PC-3 (cell line): ENCODE data around the gene FRA10AC1. TPM values are rescaled to one million over a fixed set of nuclear protein-coding genes. Genes with fewer than 3 reads are reported as not detected.
"Not testable (repeated sequence)": the region's sequence is repeated elsewhere in the genome, so short reads cannot be mapped to it uniquely, and the experiment has no call there.

Experiments
- ATAC-seq: fragments of 200-7000 bp; cut with Tn5 transposase; 2 replicates; pipeline ENCODE4 v1.9.1; 2020; ENCODE audit warnings: mild to moderate bottlenecking, moderate library complexity
- BruUV-seq: library from RNA; stranded (reverse); fragments of 400-500 nt; replicated peaks from 2 replicates; lab custom pipeline; 2021; lab: Mats Ljungman, UMichigan
- CTCF ChIA-PET: fragments of 300-600 bp; sonication (Branson Sonifier 250); formaldehyde crosslinking; loops from one replicate; lab custom pipeline; 2022; ENCODE audit warnings: antibody characterized with exemption; lab: Charles Lee
- POLR2A ChIA-PET: fragments of 300-600 bp; sonication (Branson Sonifier 250); formaldehyde crosslinking; loops from one replicate; lab custom pipeline; 2022; ENCODE audit warnings: antibody characterized with exemption; ENCODE audit not compliant: unreplicated experiment; lab: Charles Lee
- DNase-seq: peaks from one replicate; pipeline ENCODE4 v3.0.0-alpha.2; 2015
- H2AFZ ChIP-seq: fragments of 300-600 bp; sonication (generic); 2 replicates; pipeline ENCODE4 v1.6.0; 2016; ENCODE audit warnings: antibody characterized with exemption, low read length
- H3F3A ChIP-seq: fragments of 300-600 bp; sonication (generic); one replicate; pipeline ENCODE4 v1.6.0; 2017; ENCODE audit warnings: antibody characterized with exemption, low read length, control low read depth, mild to moderate bottlenecking; ENCODE audit not compliant: unreplicated experiment
- H3K27ac ChIP-seq: fragments of 300-600 bp; sonication (generic); 2 replicates; pipeline ENCODE4 v1.5.1; 2016; ENCODE audit warnings: mild to moderate bottlenecking, low read length
- H3K27me3 ChIP-seq: fragments of 300-600 bp; sonication (generic); 2 replicates; pipeline ENCODE4 v1.6.1; 2016; ENCODE audit warnings: low read length, mixed read lengths
- H3K36me3 ChIP-seq: fragments of 300-600 bp; sonication (generic); 2 replicates; pipeline ENCODE4 v1.6.1; 2016; ENCODE audit warnings: low read depth, mixed run types, low read length, mixed read lengths
- H3K4me1 ChIP-seq: fragments of 300-600 bp; sonication (generic); 2 replicates; pipeline ENCODE4 v1.5.1; 2016; ENCODE audit warnings: low read length; ENCODE audit not compliant: insufficient read depth
- H3K4me2 ChIP-seq: fragments of 300-600 bp; sonication (generic); 2 replicates; pipeline ENCODE4 v1.6.0; 2016; ENCODE audit warnings: low read length
- H3K4me3 ChIP-seq: fragments of 300-600 bp; sonication (generic); 2 replicates; pipeline ENCODE4 v1.5.1; 2016; ENCODE audit warnings: mild to moderate bottlenecking, low read length, mixed read lengths
- H3K79me2 ChIP-seq: fragments of 300-600 bp; sonication (generic); 2 replicates; pipeline ENCODE4 v1.6.1; 2017; ENCODE audit warnings: low read length, mixed read lengths
- H3K9ac ChIP-seq: fragments of 300-600 bp; sonication (generic); 2 replicates; pipeline ENCODE4 v1.6.0; 2016; ENCODE audit warnings: mild to moderate bottlenecking, low read length
- H3K9me2 ChIP-seq: fragments of 300-600 bp; sonication (generic); replicated peaks from 2 replicates; pipeline ENCODE4 v1.6.1; 2016; ENCODE audit warnings: mixed run types, low read length, mixed read lengths
- H3K9me3 ChIP-seq: fragments of 300-600 bp; sonication (generic); 2 replicates; pipeline ENCODE4 v1.6.1; 2016; ENCODE audit warnings: low read length, mixed read lengths
- H4K20me1 ChIP-seq: fragments of 300-600 bp; sonication (generic); 2 replicates; pipeline ENCODE4 v1.6.1; 2016; ENCODE audit warnings: low read length, mixed read lengths
- CTCF ChIP-seq: fragments of 300-600 bp; sonication (generic); conservative IDR thresholded peaks from 2 replicates; pipeline ENCODE4 v1.5.1; 2017; ENCODE audit warnings: antibody characterized with exemption, low read depth, mild to moderate bottlenecking, low read length
- EZH2 ChIP-seq: fragments of 300-600 bp; sonication (generic); IDR thresholded peaks from one replicate; pipeline ENCODE4 v1.6.1; 2017; ENCODE audit warnings: antibody characterized with exemption, mild to moderate bottlenecking, low read length; ENCODE audit not compliant: unreplicated experiment
- EZH2phosphoT487 ChIP-seq: fragments of 300-600 bp; sonication (generic); IDR thresholded peaks from 2 replicates; pipeline ENCODE4 v1.6.1; 2018; ENCODE audit warnings: mild to moderate bottlenecking, antibody characterized with exemption, low read length, borderline replicate concordance
- intact Hi-C: fragments of 100-400 bp; cut with micrococcal nuclease; formaldehyde crosslinking; loops from 2 replicates; pipeline ENCODE4 v1.9.0; 2023
- total RNA-seq: library from RNA; depleted of rRNA; stranded (reverse); fragments of >200 nt; gene quantifications from 2 replicates; pipeline ENCODE4 v1.2.3, GENCODE V29; 2014

Gene FRA10AC1
- total RNA-seq, 1 experiment from 2014 or later = 3.8 TPM

GRCh38 chr10:93703066-93703465 lies 674 bp upstream of the FRA10AC1 start:
- ATAC-seq (peak; percentile 27), DNase-seq (no peak)
- H3K9ac ChIP-seq = peak overlapping the region; percentile 81
- no peaks in the 10 kb centered on the region for H3K27me3 ChIP-seq
- H4K20me1 ChIP-seq = no peaks in the 10 kb centered on the region
- H3K9me2 ChIP-seq = no peaks in the 10 kb centered on the region
- H2AFZ ChIP-seq = peak overlapping the region; percentile 99
- peak overlapping the region; percentile 6; the same call in 1 of the 2 replicates for H3K27ac ChIP-seq
- ChIA-PET CTCF (interaction anchor here (0.6 to 1.2 kb wide), 3 partner anchors 42 to 113 kb away, joined by 3 to 8 read pairs (median 3); no protein-coding TSS in a partner anchor), POLR2A (interaction anchor here (1.5 kb wide), 1 partner anchor 113 kb away, joined by 12 read pairs; no protein-coding TSS in a partner anchor)
- TF ChIP-seq EZH2phosphoT487 (no peak), EZH2 (no peak), CTCF (no peak)
- BruUV-seq = TSS peak; percentile 65
- no peaks in the 10 kb centered on the region for H3K36me3 ChIP-seq
- H3F3A ChIP-seq = peaks cover 1% of the 10 kb centered on the region
- no peaks in the 10 kb centered on the region for H3K9me3 ChIP-seq
- intact Hi-C loops = no loop called here
- H3K4me1 ChIP-seq = peaks cover 6% of the 10 kb centered on the region; the same call in 1 of the 2 replicates
- H3K79me2 ChIP-seq = peaks cover 8% of the 10 kb centered on the region; the same call in 1 of the 2 replicates
- H3K4me3 ChIP-seq = peak overlapping the region; percentile 76
- H3K4me2 ChIP-seq = peak overlapping the region; percentile 98

GRCh38 chr10:93701866-93702209 lies 554 bp downstream of the FRA10AC1 start:
- ChIA-PET POLR2A (interaction anchor here (0.6 kb wide), 1 partner anchor 648 kb away, joined by 10 read pairs; no protein-coding TSS in a partner anchor), CTCF (interaction anchor here (1.2 kb wide), 1 partner anchor 114 kb away, joined by 8 read pairs; no protein-coding TSS in a partner anchor)
- Histone ChIP-seq H4K20me1 (no peaks in the 10 kb centered on the region), H3K4me3 (peak overlapping the region; percentile 76), H3K27ac (peak overlapping the region; percentile 10; the same call in 1 of the 2 replicates), H3F3A (peaks cover 4% of the 10 kb centered on the region), H3K4me2 (peak overlapping the region; percentile 93), H3K9me3 (no peaks in the 10 kb centered on the region), H3K4me1 (peaks cover 6% of the 10 kb centered on the region; the same call in 1 of the 2 replicates), H2AFZ (peak overlapping the region; percentile 99), H3K9me2 (no peaks in the 10 kb centered on the region), H3K27me3 (no peaks in the 10 kb centered on the region), H3K9ac (peak overlapping the region; percentile 81), H3K79me2 (peaks cover 8% of the 10 kb centered on the region; the same call in 1 of the 2 replicates), H3K36me3 (no peaks in the 10 kb centered on the region)
- TF ChIP-seq CTCF (no peak), EZH2phosphoT487 (no peak), EZH2 (no peak)
- peak; percentile 4 for DNase-seq
- TSS peak; percentile 76 for BruUV-seq
- intact Hi-C loops = loop anchor here (1.0 kb wide), 1 partner anchor 114 kb away; no protein-coding TSS in a partner anchor
- peak; percentile 16; the same call in 1 of the 2 replicates for ATAC-seq

GRCh38 chr10:93697207-93697606 lies 5.2 kb downstream of the FRA10AC1 start:
- H3K36me3 ChIP-seq = no peaks in the 10 kb centered on the region
- H3K9ac ChIP-seq = no peak overlapping the region
- H3K4me1 ChIP-seq = peaks cover 6% of the 10 kb centered on the region; the same call in 1 of the 2 replicates
- H3K27ac ChIP-seq = no peak overlapping the region
- POLR2A ChIA-PET = no interaction called here
- ATAC-seq = no peak
- no peak overlapping the region for H3K4me3 ChIP-seq
- H3K4me2 ChIP-seq = no peak overlapping the region
- no peak overlapping the region for H2AFZ ChIP-seq
- no peaks in the 10 kb centered on the region for H3K9me2 ChIP-seq
- no peaks in the 10 kb centered on the region for H4K20me1 ChIP-seq
- intact Hi-C loops = no loop called here
- no peaks in the 10 kb centered on the region for H3K27me3 ChIP-seq
- CTCF ChIA-PET = interaction anchor here (0.6 kb wide), 1 partner anchor 251 kb away, joined by 3 read pairs; no protein-coding TSS in a partner anchor
- H3F3A ChIP-seq = peaks cover 4% of the 10 kb centered on the region
- no peaks in the 10 kb centered on the region for H3K9me3 ChIP-seq
- TF ChIP-seq CTCF (peak; percentile 51), EZH2 (no peak)
- no TSS peak for BruUV-seq
- H3K79me2 ChIP-seq = peaks cover 8% of the 10 kb centered on the region; the same call in 1 of the 2 replicates
- DNase-seq = no peak

GRCh38 chr10:93696582-93696981 lies 5.8 kb downstream of the FRA10AC1 start:
- H3F3A ChIP-seq, DNase-seq, intact Hi-C loops, H3K9me2 ChIP-seq, H3K79me2 ChIP-seq, H3K9me3 ChIP-seq, POLR2A ChIA-PET, ATAC-seq, H3K27me3 ChIP-seq, H3K4me2 ChIP-seq, H4K20me1 ChIP-seq, CTCF ChIA-PET, H3K36me3 ChIP-seq, H3K9ac ChIP-seq, H3K4me3 ChIP-seq, H3K27ac ChIP-seq, H2AFZ ChIP-seq, H3K4me1 ChIP-seq, BruUV-seq: not testable (repeated sequence)
